NCI-H146 (cell line): ENCODE measurements around the gene CSRNP3.
A peak's percentile ranks its signal among the peaks of the same experiment; 100 is the strongest.
"Not testable (repeated sequence)": the region's sequence is repeated elsewhere in the genome, so short reads cannot be mapped to it uniquely, and the experiment has no call there.

ENCODE experiments used
- DNase-seq: peaks from one replicate; lab custom pipeline; 2025; lab: John Stamatoyannopoulos, UW

CSRNP3 gene

DNA sequence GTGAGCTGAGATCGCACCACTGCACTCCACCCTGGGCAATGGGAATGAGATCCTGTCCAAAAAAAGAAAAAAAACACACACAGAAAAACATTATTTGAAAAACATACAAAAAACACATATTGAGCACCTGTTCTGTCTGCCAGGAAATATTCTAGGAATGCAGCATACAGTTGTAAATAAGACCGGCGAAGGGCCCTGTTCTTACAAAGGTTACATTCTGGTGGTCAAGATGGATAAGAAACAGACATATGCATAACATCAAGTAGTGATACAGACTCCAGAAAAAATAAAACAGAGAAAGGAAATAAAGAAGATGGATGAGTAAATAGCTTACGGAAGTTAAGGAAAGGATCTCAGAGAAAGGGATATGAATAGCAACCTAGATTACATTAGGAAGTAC lies 164.8 kb downstream of the CSRNP3 start:
- DNase-seq = no peak

DNA sequence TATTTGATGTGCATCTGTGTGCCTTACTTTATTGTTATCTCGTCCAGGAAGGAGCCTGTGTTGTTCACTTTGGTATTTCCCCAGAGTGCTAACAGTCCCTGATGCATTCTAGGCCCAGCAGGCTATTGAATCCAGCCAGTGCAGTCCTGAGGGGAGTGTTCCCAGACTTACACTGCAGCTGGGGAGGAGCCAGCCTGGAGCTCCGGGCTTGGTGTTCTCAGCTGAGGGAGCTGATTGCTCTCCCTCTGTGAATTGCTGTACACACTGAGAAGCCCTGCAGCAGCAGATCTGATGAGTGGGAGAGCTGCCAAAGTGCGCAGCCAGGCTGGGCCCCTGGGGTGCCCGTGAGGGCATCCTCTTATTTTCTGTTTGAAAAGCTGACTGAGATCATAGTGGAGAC lies 165.4 kb downstream of the CSRNP3 start:
- DNase-seq = peak; percentile 79

DNA sequence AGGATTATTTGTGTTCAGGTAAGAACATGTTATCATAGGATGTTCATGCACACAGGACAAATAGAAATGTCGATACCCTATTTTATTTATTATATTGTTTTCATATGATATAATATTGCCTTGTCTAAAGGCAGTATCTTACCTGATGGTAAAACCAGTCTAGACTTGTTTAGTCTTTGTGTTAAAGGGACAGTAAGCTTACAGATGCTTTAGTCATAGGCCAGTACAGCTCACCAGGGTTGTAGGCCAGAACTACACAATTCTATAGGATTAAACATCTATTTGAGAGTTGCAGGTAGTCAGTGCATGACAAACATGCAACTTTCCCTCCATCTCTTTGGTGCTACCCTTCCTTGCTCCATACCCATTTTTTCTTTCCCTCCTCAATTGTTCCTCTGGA lies 166.0 kb downstream of the CSRNP3 start:
- no peak for DNase-seq

DNA sequence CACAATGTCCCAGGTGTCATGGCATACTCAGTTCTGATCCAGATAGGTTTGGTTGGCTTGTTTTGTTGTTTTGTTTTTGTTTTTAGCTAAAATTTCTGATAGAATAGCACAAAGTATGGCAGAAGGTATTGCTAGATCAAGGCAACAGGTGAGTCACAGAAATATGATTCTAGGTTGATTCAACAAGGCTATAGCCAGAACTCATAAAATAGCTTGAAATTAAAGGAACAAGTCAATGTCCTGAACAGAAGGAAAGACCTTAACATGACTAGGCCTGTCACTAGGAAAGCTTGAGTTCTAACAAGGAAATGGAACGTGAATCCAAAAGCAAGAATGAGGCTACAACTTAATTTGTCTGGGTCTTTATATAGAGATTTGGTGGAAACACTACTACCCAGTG lies 167.5 kb downstream of the CSRNP3 start:
- DNase-seq = no peak

DNA sequence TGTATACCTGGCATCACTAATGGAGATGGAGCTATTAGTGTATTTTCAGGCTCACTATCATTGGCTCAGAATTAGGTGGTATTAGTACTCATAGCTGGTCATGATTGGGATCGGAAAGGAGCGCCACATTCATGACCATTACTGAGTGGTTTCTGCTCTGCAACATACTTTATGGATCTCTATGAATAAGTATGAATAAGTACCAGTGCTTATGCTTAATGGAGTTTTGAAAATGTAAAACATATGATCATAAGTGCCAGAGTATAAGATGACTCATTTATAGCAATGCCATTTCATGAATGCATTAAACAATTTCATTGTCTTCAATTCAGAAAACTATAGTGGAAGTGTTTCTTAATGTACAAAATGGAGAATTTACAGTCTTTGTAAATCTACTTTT lies 167.9 kb downstream of the CSRNP3 start:
- no peak for DNase-seq

DNA sequence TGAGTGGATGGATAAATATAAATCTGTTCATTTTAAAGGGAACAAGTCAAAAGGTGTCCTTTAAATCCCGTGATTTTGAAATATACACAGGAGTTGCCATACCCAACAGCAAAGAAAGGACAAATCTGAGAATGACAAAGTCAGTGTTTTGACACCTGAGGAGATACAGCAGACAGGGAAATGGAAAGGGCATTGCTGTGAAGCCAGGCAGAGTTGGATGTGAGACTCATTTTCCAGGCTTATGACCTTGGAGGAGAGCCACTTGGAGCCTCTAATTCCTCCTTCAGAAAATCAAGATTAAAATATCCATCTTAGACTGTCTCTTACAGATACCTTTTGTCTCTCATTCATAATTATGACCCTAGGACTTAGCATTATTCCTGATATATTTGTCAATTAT lies 170.0 kb downstream of the CSRNP3 start:
- DNase-seq = no peak

DNA sequence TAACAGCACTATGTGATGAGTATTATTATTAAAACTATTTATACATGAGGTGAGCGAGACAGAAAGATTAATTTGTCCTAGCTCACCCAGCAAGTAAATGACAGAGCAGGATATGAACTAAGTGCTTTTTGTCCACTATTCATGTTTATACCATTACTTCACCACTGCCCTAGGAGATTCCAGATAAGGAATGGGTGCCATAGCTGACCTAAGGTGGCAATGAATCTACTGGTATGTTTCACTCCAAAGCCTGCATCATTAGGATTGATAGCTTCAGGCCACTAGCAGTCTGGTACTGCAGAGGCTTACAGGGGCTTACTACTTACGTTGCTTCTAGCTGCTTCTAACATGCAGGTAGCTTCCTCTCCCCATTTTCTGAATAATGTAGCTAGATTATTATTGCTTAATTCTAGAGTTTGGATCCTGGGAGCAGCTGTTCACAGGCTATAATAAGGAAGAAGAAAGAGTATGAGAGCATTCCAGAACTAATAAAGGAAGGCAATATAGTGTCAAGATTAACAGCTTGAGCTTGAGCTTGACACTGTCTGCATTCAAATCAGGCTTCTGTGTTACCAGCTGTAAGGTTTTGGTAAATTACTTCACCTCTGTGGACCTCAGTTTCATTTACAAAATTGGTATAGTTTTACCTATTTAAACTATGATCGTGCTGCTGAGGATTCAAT lies 170.9 kb downstream of the CSRNP3 start:
- no peak for DNase-seq

DNA sequence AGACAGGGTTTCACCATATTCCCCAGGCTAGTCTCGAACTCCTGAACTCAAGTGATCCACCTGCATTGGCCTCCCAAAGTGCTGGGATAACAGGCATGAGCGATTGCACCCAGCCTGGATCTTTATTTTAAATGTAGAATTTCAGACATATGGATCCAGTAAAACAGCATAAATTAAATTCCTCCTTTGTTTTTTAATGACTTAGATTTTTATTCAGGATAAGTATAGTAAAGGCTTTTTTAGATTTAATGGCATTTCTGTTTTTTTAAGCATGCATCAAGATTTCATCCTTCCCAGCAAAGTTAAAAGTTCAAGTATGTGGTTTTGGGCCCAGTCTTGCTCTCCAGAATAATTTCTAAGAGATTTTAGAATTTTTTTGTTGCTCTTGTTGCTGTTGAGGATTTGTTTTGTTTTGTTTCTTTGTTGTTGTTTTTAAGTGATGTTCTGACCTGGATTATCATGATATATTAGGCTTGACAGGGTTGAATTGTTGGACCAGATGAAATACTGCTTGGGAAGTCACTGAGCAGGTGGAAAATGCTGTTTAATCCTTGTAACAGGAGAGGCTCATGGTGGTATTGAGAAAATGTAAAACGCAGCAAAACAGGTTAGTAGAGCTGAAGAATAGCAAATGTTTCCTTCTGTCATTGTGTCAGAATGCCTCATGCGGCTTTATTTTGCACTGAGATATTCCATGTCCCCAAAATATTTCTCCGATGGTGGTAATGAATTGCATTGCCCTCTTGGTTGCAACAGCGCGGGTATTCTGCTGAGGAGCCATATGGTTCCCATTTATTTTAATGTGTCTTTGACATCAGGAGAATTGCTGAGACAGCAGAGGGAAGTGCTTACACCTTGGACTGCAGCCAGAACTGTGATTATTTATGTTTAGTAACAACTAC lies 176.7 kb downstream of the CSRNP3 start:
- no peak for DNase-seq

DNA sequence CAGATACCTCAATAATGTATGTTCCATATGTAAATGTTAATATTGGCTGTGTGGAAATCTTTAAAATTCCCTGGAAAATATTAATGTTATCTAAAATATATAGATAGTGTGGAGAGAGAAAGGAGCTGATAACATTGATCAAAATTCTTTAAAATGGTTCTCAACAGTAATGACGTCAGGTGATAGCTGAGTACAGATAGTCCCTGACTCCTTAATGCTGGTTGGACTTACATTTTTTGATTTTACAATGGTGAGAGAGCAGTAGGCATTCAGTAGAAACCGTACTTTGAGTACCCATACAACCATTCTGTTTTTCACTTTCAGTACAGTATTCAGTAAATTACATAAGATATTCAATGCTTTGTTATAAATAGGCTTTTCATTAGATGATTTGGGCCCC lies 177.9 kb downstream of the CSRNP3 start:
- no peak for DNase-seq

DNA sequence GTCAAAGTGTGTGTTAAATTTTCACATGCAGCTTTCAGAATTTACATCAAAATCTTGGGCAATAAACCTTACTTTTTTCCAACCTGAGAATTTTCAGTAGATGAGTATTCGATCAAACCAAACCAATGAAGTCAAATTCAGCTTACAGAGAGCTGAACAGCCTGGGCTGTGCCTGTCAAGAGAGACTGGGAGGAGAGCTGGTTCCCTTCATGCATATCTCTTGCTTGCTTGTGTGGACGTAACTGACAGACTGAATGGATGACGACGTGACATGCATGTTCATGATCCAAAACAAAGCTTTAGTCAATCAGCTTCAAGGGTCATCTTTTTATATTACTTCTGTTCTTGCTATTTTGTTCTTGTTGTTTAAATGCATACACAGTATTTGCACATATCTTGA lies 179.3 kb downstream of the CSRNP3 start:
- no peak for DNase-seq

DNA sequence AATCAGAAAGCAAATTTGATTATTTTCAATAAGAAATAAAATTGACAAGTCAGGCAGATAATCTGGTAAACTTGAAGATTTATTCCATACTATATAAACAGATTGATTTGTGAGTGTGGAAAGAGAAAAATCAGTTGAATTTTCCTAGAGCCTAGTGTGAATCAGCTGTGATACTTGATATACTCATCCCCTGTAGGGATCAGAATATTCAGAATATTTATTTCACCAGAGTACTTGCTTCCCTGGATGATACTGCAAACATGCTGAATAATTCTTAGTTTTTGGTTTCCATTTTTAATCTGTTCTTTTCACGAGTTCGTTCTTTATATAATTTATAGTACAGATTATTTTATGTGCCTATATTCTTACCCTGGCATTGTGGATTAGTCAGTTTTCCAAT lies 181.7 kb downstream of the CSRNP3 start:
- DNase-seq = no peak

DNA sequence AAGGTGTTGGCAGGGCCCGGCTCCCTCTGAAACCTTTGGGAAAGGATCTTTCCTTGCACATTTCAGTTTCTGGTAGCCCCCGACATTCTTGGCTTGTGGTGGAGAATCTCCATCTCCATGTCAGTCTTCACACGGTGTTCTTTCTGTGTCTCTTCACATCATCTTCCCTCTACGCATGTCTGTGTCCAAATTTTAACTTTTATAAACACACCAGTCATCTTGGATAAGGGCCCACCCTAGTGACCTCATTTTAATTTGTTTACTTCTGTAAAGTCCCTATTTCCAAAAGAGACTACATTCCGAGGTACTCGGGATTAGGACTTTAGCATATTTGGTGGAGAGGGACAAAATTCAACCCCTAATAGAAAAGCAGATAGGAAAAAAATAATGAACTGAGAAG lies 186.2 kb downstream of the CSRNP3 start:
- no peak for DNase-seq

DNA sequence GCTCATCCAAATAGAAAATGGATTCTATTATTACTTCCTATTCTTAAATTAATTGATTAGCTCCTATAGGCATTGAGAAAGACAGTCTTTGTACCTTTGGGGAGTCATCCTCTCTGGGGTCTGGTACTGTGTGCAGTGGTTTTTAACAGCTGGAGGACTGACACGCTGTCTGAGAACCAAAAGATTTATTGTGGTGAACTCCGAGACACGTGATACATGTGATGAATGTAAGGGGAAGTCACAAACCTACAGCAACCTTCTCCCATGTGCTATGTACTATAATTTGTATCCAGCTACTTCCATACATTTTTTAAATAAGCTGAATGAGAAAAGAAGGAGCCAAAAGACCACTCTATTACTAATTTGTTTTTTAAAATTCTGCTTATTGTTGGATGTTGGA lies 190.9 kb downstream of the CSRNP3 start:
- no peak for DNase-seq

DNA sequence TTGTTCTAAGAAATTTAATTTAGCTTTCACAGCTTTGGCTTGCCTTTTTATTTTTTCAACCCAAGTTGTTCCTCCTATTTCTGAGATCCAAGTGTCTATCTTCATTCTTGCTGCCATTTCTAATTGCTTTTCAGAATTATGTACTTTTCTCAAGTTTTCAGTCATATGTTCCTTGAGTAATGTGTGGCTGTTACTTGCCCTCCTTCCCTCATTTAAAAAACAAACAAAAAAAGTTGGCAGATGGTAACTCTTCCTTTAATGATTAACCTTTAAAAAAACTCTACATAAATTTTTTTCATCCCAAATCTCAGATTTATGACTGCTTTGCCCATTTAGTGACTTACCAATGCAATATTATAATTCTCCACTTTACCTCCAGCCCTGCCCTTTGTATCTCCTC lies 193.2 kb downstream of the CSRNP3 start:
- DNase-seq = no peak

DNA sequence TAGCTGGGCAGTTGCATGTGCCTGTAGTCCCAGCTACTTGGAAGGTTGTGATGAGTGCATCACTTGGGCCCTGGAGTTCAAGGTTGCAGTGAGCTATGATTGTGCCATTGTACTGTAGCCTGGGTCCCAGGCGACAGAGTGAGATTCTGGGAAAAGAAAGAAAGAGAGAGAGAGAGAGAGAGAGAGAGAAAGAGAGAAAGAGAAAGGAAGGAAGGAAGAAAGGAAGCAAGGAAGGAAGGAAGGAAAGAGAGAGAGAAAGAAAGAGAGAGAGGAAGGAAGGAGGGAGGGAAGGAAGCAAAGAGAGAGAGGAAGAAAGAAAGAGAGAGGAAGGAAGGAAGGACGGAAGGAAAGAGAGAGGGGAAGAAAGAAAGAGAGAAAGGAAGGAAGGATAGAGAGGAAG lies 196.1 kb downstream of the CSRNP3 start:
- DNase-seq = no peak

DNA sequence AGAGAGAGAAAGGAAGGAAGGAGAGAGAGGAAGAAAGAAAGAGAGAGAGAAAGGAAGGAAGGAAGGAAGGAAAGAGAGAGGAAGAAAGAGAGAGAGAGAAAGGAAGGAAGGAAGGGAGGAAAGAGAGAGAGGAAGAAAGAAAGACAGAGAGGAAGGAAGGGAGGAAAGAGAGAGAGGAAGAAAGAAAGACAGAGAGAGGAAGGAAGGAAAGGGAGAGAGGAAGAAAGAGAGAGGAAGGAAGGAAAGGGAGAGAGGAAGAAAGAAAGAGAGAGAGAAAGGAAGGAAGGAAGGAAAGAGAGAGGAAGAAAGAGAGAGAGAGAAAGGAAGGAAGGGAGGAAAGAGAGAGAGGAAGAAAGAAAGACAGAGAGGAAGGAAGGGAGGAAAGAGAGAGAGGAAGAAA lies 196.6 kb downstream of the CSRNP3 start:
- not testable (repeated sequence) for DNase-seq

DNA sequence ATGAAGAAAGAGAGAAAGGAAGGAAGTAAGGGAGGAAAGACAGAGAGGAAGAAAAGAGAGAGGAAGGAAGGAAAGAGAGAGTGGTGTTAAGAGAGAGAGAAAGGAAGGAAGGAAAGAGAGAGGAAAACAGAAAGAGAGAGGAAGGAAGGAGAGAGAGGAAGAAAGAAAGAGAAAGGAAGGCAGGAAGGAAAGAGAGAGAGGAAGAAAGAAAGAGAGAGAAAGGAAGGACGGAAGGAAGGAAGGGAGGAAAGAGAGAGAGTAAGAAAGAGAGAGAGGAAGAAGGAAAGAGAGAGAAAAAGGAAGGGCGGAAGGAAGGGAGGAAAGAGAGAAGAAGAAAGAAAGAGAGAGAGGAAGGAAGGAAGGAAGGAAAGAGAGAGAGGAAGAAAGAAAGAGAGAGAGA lies 197.1 kb downstream of the CSRNP3 start:
- no peak for DNase-seq

DNA sequence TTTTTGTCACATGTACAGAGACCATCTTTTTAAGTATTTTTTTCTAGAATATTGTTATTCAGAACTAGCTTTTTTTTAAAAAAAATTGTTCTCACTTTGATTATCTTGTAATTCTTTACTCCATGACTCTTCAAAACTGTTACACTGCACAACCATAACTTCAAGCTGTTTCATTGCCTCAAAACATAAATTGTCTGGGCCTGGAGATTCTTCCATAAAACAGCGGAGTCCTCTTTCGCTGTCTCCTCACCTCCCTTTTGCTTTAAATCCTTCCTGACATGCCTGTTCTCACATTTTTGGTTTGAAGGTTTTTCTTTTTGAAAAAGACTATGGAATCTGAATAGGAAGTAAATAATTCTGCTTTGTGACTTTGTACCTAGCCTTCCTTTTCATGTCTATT lies 197.9 kb downstream of the CSRNP3 start:
- no peak for DNase-seq

DNA sequence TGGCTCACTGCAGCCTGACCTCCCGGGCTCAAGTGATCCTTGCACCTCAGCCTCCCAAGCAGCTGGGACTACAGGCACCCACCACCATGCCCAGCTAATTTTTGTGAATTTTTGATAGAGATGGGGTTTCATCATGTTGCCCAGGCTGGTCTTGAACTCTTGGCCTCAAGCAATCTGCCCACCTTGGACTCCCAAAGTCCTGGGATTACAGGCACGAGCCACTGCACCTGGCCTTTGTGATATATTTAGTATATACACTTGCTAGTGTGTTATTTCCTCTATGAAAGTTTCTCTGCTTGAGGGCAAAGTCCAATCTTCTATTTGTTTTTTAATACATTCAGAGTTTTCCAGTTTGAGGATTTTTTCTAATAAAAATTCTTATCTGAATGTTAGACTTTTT lies 205.3 kb downstream of the CSRNP3 start:
- DNase-seq = no peak

DNA sequence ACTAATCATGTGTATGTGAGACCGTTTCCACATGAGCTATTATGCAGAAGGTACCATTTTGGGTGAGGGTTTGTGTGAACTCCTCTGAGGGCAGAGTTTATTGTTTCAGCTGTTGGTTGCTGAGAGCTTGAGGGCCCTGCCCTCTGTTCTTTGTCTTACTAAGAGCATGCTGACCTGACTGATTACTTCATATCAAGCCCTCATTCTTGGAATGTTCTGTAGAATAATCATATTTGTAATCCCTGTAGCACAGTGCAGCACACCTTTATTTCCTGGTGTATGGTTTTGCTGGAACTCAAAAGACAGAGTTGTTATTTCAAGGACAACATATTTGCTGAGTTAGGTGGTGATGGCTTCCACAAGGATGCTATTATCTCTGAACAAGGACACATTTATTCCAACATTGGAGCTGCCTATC lies 206.1 kb downstream of the CSRNP3 start:
- peak; percentile 58 for DNase-seq

DNA sequence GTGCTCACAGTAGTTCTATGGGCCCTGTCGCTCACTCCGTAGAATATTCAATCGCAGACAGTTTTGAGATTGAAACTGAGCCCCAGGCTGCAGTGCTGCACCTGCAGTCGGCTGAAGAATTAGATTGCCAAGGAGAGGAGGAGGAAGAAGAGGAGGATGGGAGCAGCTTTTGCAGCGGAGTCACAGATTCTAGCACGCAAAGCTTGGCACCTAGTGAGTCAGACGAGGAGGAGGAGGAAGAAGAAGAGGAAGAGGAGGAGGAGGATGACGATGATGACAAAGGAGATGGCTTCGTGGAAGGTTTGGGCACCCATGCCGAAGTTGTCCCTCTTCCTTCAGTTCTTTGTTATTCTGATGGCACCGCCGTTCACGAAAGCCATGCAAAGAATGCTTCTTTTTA lies 209.4 kb downstream of the CSRNP3 start:
- DNase-seq = no peak

DNA sequence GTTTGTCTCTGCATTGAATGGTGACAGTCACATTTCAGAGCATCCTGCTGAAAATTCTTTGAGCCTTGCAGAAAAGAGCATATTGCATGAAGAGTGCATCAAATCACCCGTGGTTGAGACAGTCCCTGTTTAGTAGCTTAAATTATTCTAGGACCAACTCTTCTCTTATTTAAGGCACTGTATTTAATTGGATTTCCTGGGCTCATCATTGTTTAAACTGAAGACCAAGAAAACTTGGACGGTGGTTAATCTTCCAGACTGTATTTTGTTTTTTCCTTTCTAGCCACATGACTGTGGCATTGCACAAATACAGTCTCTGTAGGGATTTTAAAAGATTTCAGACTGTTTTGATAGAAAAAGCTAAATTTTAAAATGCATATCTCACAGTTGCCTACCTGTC lies 210.1 kb downstream of the CSRNP3 start:
- no peak for DNase-seq

DNA sequence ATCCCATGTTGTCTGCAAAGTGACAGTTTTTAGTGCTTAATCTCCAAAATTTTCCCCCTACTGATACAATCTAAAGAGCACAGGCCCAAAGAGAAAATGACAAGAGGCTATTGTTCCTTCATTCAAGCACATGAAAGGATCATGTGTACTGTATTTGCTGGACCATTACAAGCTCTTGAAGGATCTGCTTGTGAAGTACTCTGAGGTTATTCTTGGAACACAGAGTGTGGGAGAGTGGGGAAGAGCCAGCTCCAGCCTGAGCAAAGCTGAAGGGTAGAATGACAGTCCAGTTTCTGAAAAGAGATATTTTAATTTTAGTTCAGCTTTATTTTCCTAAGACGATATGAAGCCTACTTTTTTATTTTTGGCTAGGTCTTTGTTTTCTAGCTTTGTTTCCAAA lies 212.3 kb downstream of the CSRNP3 start:
- DNase-seq = no peak

DNA sequence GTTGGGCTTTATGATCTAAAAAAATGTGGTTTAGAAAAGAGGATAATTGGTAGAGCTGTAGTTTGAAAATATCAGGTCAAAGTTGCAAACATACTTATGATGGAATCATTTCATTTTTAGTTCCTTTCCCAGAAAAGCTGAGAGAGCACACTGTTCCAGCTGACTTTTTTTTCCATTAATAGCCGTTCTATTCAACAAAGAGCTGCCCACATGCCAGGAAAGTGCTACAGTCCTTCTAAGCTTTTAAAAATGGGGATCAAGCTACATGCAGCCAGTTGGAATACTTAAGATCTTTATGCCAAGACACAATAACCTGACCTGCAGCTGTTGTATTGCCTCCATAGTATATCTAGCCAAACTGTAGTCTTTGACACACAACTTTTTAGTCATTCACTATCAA lies 213.0 kb downstream of the CSRNP3 start:
- DNase-seq = no peak
